Keratinocyte (primary cell): Measurements from ENCODE around the gene ZBTB40.

Experiments used
- EZH2 ChIP-seq: IDR thresholded peaks from one replicate; pipeline ENCODE4 v1.6.1; 2012; ENCODE audit warnings: inconsistent platforms, mild to moderate bottlenecking, low read length, moderate library complexity
- TF ChIP-seq, protein P1 (sequence below), 3 experiments: IDR thresholded peaks in 1 of 3; conservative IDR thresholded peaks in 1 of 3; optimal IDR thresholded peaks in 1 of 3; 2 replicates in 2 of 3; 3 replicates in 1 of 3; pipeline versions ENCODE3 to v1.5.1; 2011; ENCODE audit warnings: low read length in 3 of 3, mild to moderate bottlenecking in 3 of 3, moderate library complexity in 2 of 3, control low read depth in 1 of 3, inconsistent platforms in 1 of 3; ENCODE audit not compliant: insufficient read depth in 2 of 3; ENCODE audit errors: extremely low read depth in 1 of 3

DNA sequence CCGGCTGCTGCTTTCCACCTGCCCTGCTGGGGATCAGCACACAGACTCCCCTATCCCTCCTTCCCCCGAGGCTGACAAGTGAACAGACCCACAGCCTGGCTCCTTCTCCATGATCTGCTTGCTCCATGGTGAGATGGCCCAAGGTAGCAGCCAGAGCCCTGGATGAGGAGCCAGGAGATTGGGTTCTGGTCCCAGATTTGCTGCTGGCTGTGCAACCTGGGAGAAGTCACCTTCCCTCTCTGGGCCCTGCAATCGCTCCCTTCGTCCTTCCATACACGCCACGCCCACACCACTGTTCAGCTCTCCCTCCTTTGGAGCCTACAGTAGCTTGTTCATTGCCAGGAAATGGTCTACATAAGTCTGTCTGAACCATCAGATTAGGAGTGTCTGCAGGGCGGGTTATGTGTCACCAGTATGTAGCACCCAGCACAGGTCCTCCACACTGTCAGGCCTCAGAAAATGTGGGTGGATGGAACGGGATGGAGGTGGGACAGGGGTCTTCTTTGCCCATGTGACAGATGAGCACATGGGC, 102.4 kb downstream of the ZBTB40 start:
- TF ChIP-seq, protein P1, sequence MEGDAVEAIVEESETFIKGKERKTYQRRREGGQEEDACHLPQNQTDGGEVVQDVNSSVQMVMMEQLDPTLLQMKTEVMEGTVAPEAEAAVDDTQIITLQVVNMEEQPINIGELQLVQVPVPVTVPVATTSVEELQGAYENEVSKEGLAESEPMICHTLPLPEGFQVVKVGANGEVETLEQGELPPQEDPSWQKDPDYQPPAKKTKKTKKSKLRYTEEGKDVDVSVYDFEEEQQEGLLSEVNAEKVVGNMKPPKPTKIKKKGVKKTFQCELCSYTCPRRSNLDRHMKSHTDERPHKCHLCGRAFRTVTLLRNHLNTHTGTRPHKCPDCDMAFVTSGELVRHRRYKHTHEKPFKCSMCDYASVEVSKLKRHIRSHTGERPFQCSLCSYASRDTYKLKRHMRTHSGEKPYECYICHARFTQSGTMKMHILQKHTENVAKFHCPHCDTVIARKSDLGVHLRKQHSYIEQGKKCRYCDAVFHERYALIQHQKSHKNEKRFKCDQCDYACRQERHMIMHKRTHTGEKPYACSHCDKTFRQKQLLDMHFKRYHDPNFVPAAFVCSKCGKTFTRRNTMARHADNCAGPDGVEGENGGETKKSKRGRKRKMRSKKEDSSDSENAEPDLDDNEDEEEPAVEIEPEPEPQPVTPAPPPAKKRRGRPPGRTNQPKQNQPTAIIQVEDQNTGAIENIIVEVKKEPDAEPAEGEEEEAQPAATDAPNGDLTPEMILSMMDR (optimal IDR thresholded peaks at IDR 0.05 in 1 of 3, IDR thresholded peaks at IDR 0.05 in 1 of 3, conservative IDR thresholded peaks at IDR 0.05 in 1 of 3; ENCODE audit: extremely low read depth in 1 of 3, insufficient read depth in 2 of 3, low read length in 3 of 3): no peak
- no peak for TF ChIP-seq EZH2
